ENCODE measurements around the gene PHLPP1.

Gene PHLPP1

DNA sequence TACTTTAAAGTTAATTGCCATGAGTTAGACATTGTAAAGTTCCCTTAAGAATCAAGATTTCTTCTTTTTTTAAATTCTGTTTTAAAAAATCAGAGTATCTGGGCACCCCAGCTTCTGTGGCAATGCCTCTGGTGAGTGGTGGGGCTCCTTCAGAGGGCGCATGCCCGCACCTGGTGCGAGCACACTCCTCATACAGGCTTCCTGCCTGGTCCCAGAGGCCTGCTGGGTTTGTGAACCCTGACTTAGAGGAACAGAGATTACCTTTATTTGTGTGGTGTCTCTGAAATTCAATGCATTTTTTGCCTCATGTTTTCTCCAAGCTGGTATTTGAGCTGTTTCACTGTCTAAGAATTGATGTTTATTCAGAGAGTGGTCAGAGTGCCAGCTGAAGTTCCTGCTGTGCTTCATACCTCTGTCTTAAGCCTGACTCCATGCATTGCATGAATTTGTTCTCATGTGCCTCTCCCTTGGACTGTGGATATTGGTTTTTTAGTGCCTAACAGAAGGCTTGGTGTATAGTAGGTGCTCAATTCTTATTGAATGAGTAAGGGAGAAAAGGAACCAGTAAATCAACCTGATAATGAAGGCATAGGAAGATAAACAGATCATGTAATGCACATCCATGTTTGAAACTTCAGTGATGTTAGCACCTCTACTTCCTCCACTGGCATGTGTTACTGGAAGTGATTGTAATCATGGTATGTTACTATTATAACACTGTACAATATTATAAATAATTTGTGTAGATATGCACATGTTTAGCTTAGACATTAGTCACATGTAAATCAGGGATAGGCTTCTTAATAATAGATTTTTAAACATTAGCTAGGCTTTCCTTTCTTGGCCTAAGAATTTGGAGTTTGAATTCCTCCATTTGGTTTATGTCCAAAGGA, 29.0 kb downstream of the PHLPP1 start:
- DNase-seq, result no peak

GRCh38 chr18:62745089-62745751, 29.9 kb downstream of the PHLPP1 start:
- DNase-seq, result no peak

GRCh38 chr18:62749389-62749788, 34.0 kb downstream of the PHLPP1 start:
- no peak for DNase-seq

GRCh38 chr18:62751341-62751821, 36.0 kb downstream of the PHLPP1 start:
- no peak for DNase-seq

GRCh38 chr18:62751977-62752376, 36.6 kb downstream of the PHLPP1 start:
- DNase-seq, result no peak

GRCh38 chr18:62754026-62754425, 38.7 kb downstream of the PHLPP1 start:
- no peak for DNase-seq

DNA sequence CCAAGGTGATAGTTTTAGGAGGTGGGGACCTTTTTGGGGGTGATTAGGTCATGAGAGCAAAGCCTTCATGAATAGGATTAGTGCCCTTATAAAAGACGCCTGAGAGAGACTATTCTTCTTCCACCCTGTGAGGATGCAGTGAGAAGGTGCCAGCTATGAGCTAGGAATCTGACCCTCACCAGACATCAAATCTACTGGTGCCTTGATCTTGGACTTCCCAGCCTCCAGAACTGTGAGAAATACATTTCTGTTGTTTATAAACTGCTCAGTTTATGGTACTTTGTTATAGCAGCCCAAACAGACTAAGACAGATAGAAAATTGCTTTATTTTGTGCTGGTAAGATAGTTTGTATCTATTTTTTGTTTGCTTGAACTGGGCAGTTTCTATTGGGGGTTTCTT, 40.1 kb downstream of the PHLPP1 start:
- no peak for DNase-seq

DNA sequence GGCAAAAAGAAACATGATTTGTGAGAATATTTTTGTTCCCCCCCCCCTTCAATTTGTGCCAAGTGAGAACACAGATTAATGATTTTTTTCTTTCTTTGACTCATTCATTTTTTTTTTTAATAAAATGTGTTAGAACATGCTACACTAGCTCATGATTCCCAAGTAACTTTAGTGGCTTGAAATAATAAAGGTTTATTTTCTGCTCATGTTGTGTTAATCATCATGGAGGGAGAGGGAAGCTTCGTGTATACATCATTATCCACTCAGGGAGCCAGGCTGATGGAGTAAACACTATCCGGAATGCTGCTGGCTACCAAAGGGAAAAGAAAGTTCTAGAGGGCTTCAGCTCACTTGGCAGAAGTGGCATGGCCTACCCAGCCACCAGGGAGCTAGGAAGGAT, 40.6 kb downstream of the PHLPP1 start:
- no peak for DNase-seq

- DNase-seq, result no peak
Measured at GRCh38 chr18:62757399-62758010, 42.2 kb downstream of the PHLPP1 start.

- DNase-seq, result no peak
Measured at GRCh38 chr18:62758591-62758990, 43.2 kb downstream of the PHLPP1 start.

DNA sequence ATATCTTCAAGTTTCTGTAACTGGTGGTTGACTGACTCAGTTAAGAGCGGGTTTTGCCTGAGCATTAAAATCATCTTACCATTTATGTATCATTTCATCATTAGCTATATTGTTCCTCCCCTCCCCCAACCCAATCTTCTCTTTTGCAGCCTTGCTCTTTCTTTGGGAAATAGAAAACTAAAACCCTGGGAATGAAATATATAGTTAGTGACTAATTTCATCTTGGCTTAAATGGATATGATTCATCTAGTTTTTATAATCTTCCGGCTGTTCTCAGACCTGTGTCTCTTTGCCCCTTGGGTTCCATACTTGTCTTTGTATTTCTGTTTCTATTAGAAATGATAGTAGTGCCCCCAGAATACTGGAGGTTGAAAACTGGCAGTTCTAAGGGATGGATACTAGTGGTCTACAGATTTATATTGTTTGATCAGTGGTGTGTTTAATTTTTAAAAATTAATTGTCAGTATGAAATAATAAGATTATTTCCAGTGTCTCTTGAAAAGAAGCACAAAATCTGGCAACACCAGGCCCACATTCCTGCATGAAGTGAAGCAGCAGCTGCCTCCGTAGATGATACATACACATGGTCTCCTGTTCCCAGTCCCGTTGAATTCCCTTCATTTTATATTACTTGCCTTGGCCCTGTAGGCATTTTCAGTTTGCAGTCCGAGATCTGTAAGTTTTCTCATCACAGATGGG, 44.5 kb downstream of the PHLPP1 start:
- DNase-seq, result no peak

GRCh38 chr18:62760403-62760734, 45.0 kb downstream of the PHLPP1 start:
- DNase-seq, result no peak

DNA sequence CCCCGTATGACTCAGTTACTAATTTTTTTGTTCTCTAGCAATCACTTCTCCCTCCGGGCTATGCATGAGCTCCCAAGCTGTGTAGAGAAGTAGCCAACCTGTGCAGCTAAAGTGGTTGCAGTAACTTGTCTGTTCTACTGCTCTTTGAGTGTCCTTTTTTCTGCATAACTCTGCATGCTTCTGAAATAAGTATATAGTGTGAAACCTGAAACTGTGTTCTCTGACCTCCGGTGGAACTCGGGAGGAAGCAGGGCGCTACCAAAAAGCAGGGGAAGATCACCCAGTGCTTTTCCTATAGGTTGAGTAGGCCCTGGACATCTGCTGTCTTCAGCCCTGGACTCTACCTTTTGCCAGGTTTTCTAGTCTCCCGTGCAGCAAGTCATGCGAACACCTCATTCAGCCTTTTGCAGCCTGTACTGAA, 47.8 kb downstream of the PHLPP1 start:
- no peak for DNase-seq

DNA sequence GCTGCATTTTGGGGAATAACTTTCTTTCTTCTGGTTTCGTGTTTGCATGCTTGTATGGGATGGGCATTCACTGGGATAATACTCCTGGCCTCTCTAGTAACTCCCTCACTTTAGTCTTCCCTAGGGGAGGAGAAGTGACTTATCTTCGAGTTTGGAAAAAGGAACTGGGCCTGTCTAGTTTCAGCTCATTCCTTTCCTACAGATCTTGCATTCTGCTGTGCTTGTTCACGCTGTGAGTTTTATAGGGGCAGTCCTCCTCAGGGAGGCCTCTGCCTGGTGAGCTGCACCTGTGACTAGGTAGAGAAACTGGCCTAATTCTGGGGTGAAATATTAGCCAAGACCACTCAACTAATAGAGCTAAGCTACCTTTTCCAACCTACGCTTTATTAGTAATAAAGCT, 50.9 kb downstream of the PHLPP1 start:
- no peak for DNase-seq

DNA sequence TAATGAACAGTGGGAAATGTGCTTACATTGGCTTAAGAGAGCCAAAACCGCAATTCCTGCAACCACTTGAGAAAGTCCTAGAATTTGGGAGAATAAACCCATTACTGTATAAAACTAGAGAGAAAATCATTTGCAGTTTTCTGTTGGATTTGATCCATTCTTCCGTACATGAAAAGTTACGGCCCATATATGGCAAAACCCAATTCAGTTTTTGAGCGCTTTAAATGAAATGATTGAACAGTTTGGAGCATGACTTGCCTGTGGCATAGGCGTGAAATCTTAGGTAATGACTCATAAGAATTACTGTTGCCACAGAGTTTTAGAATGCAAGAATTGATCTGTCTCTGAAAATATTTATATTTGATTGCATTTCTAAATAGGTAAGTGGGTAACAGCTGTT, 52.0 kb downstream of the PHLPP1 start:
- DNase-seq, result no peak

DNA sequence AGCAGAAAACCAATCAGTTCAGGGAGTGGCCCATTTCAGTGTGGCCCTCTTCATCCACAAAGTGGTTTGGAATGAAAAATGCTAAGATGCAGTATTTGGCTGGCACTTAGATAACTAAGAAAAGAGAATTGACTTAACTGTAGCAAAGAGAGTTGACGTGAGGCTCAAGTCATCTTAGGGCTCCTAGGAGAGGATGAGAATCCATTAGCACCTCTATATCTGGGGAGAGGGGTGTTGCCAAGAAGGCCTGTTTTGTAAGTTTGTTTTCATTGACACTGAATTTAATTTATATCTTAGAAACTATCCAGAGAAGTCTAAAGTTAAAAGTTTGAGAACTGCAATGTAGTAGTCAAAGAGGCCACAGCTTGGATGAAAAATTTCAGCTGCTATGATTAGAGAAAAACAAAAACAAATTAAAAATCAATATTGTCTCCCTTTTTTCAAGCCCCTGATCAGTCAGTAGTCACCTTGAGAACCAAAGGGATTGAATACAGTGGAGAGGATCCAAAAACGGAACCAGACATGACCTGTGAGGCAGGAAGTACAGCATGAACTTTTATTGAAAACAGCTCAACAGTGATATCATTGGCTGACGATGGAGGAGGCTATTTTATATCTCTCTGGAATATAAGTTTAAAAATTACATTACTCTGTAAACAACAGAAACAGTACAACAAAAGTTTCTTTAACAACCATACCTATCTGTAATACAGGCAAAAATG, 52.7 kb downstream of the PHLPP1 start:
- DNase-seq, result no peak

GRCh38 chr18:62768558-62768943, 53.2 kb downstream of the PHLPP1 start:
- DNase-seq, result no peak

DNA sequence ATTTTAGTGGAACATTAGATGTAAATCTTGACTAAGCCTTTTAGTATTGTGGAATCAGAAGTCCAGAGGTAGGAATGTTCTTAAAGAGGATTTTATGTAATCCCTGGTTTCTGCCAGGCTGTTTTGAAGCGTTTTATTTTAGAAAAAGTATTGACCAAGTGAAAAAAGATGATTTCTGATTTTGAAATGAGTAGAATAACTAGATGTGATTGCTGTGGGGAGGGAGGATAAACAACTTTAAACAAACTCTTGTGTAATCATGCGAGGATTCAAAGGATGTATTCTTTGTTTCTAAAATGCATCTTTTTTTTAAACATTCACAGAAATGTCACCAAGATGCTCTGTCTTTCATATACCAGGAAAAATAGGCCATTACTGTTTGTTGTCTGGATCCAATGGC, 53.9 kb downstream of the PHLPP1 start:
- DNase-seq, result no peak

- no peak for DNase-seq
Measured at GRCh38 chr18:62771494-62772270, 56.3 kb downstream of the PHLPP1 start.

- DNase-seq, result no peak
Measured at GRCh38 chr18:62772860-62773584, 57.7 kb downstream of the PHLPP1 start.

DNA sequence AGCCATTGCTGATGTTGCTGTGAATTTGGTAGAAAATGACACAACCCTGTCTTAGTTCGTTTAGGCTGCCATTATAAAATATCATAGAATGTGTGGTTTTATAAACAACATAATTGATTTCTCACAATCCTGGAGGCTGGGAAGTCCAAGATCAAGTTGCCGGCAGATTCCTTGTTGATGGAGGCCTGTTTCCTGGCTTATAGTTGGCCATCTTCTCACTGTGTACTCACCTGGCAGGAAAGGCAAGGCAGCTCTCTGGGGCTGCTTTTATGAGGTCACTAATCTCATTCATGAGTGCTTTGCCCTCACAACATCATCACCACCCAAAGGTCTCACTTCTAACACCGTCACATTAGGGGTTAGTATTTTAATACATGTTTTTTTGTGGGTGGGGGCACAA, 58.4 kb downstream of the PHLPP1 start:
- DNase-seq, result no peak
